HepG2 (cell line): Measurements from ENCODE around the gene SLC25A45. TPM values are rescaled to one million over a fixed set of nuclear protein-coding genes. Genes with fewer than 3 reads are reported as not detected.

ENCODE experiments used
- ATF7-NPFF ChIP-seq: sonication (generic); formaldehyde crosslinking; IDR thresholded peaks from 2 replicates; pipeline ENCODE4 v1.8.1; 2023; ENCODE audit warnings: mild to moderate bottlenecking, low read depth, missing genetic modification reagents, moderate library complexity
- ELF3 ChIP-seq: IDR thresholded peaks from 2 replicates; pipeline ENCODE4 v1.6.1; 2016; ENCODE audit warnings: missing genetic modification reagents, missing compliant biosample characterization
- NFE2L2 ChIP-seq: fragments of 150-350 bp; IDR thresholded peaks from 2 replicates; pipeline ENCODE4 v1.6.1; 2014; ENCODE audit warnings: low read length
- POLR2AphosphoS5 ChIP-seq: IDR thresholded peaks from 2 replicates; pipeline ENCODE4 v1.6.1; 2012; ENCODE audit warnings: low read depth, low read length
- RNF219 ChIP-seq: sonication (generic); formaldehyde crosslinking; IDR thresholded peaks from 2 replicates; pipeline ENCODE4 v1.5.0; 2020; ENCODE audit warnings: mild to moderate bottlenecking, missing genetic modification reagents
- SP2 ChIP-seq: sonication (generic); formaldehyde crosslinking; IDR thresholded peaks from 2 replicates; pipeline ENCODE4 v1.5.1; 2020; ENCODE audit warnings: mild to moderate bottlenecking, missing genetic modification reagents
- ZBTB3 ChIP-seq: sonication (generic); formaldehyde crosslinking; IDR thresholded peaks from 2 replicates; pipeline ENCODE4 v1.4.0; 2020; ENCODE audit warnings: low read depth, mild to moderate bottlenecking, moderate library complexity, missing genetic modification reagents, borderline replicate concordance
- ZBTB39 ChIP-seq: sonication (generic); formaldehyde crosslinking; IDR thresholded peaks from 2 replicates; pipeline ENCODE4 v1.5.0; 2020; ENCODE audit warnings: missing genetic modification reagents
- ZNF142 ChIP-seq: sonication (generic); formaldehyde crosslinking; IDR thresholded peaks from 2 replicates; pipeline ENCODE4 v1.4.0; 2020; ENCODE audit warnings: missing genetic modification reagents
- ZNF564 ChIP-seq: sonication (generic); formaldehyde crosslinking; IDR thresholded peaks from 2 replicates; pipeline ENCODE4 v1.8.1; 2023; ENCODE audit warnings: mild to moderate bottlenecking, missing genetic modification reagents
- polyA plus RNA-seq, 8 experiments: library from polyadenylated mRNA; depleted of rRNA in 3 of 8; stranded (reverse) in 7 of 8; unstranded in 1 of 8; fragments of >200 nt; fragmentation: Illumina TruSeq in 4 of 8; extraction: Trizol in 4 of 8; gene quantifications; 2 replicates each; pipeline versions ENCODE4 v1.2.1 to v1.2.3, GENCODE V29; 2011 to 2016; ENCODE audit warnings: low read depth in 4 of 8, missing spikeins in 1 of 8, mixed read lengths in 1 of 8; ENCODE audit not compliant: insufficient read depth in 1 of 8
- total RNA-seq, 5 experiments: library from RNA; depleted of rRNA; stranded (reverse); fragments of >200 nt; fragmentation: Illumina TruSeq; extraction: Trizol; gene quantifications; 2 replicates each; pipeline ENCODE4 v1.2.3, GENCODE V29; 2016; ENCODE audit warnings: low read depth in 1 of 5
- TF ChIP-seq, protein P1 (sequence below): sonication (generic); formaldehyde crosslinking; conservative IDR thresholded peaks from 2 replicates; pipeline ENCODE4 v1.8.0; 2022; ENCODE audit warnings: mild to moderate bottlenecking, moderate library complexity, missing genetic modification reagents
- TF ChIP-seq, protein P2 (sequence below): sonication (generic); formaldehyde crosslinking; IDR thresholded peaks from 2 replicates; pipeline ENCODE4 v1.4.0; 2020; ENCODE audit warnings: missing genetic modification reagents
- TF ChIP-seq, protein P3 (sequence below), 2 experiments: fragments of 450-650 bp in 1 of 2; sonication (generic) in 1 of 2; formaldehyde crosslinking; IDR thresholded peaks; 2 replicates each; pipeline versions ENCODE4 v1.5.0 to v1.8.0; 2020 to 2022; ENCODE audit warnings: mild to moderate bottlenecking in 1 of 2, missing genetic modification reagents in 1 of 2

SLC25A45 gene
- total and polyA plus RNA-seq, 2 of the 13 experiments (the other 11 are each of a cell fraction or from before 2014, with no cell fraction given) = 1.2 to 3.4 TPM

- TF ChIP-seq RNF219 (CRISPR knock-in tag) = 0 out of 2 replicates have a peak, but pooled peaks have one; percentile 10
- TF ChIP-seq ATF7-NPFF (CRISPR knock-in tag) = no peak
- peak; percentile 85 for TF ChIP-seq ZBTB39 (CRISPR knock-in tag)
- TF ChIP-seq NFE2L2 = no peak
- TF ChIP-seq ZNF564 (CRISPR knock-in tag) = peak; percentile 17; the same call in 1 of the 2 replicates
- TF ChIP-seq ZNF142 (CRISPR knock-in tag) = no peak
- 0 out of 2 replicates have a peak, but pooled peaks have one; percentile 2 for TF ChIP-seq SP2 (CRISPR knock-in tag)
- TF ChIP-seq ZBTB3 = no peak
- TF ChIP-seq POLR2AphosphoS5 = peak; percentile 53
- TF ChIP-seq, protein P1, sequence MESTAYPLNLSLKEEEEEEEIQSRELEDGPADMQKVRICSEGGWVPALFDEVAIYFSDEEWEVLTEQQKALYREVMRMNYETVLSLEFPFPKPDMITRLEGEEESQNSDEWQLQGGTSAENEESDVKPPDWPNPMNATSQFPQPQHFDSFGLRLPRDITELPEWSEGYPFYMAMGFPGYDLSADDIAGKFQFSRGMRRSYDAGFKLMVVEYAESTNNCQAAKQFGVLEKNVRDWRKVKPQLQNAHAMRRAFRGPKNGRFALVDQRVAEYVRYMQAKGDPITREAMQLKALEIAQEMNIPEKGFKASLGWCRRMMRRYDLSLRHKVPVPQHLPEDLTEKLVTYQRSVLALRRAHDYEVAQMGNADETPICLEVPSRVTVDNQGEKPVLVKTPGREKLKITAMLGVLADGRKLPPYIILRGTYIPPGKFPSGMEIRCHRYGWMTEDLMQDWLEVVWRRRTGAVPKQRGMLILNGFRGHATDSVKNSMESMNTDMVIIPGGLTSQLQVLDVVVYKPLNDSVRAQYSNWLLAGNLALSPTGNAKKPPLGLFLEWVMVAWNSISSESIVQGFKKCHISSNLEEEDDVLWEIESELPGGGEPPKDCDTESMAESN (CRISPR knock-in tag) = peak; percentile 9; the same call in 1 of the 2 replicates
- TF ChIP-seq ELF3 (CRISPR knock-in tag) = no peak; the same call in 1 of the 2 replicates
- TF ChIP-seq, protein P2, sequence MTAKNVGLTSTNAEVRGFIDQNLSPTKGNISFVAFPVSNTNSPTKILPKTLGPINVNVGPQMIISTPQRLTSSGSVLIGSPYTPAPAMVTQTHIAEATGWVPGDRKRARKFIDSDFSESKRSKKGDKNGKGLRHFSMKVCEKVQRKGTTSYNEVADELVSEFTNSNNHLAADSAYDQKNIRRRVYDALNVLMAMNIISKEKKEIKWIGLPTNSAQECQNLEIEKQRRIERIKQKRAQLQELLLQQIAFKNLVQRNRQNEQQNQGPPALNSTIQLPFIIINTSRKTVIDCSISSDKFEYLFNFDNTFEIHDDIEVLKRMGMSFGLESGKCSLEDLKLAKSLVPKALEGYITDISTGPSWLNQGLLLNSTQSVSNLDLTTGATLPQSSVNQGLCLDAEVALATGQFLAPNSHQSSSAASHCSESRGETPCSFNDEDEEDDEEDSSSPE (CRISPR knock-in tag) = peak; percentile 80
- TF ChIP-seq, protein P3, sequence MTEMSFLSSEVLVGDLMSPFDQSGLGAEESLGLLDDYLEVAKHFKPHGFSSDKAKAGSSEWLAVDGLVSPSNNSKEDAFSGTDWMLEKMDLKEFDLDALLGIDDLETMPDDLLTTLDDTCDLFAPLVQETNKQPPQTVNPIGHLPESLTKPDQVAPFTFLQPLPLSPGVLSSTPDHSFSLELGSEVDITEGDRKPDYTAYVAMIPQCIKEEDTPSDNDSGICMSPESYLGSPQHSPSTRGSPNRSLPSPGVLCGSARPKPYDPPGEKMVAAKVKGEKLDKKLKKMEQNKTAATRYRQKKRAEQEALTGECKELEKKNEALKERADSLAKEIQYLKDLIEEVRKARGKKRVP (CRISPR knock-in tag; IDR thresholded peaks at IDR 0.05) = no peak
These were observed 39.6 kb upstream of the SLC25A45 start (continued) for GRCh38 chr11:65421794-65422632.
